ENCODE measurements around the gene ELAVL4.

Gene ELAVL4

GRCh38 chr1:50108497-50109059, at the start of gene ELAVL4:
ELAVL4 (plus strand) TSS chr1:50108920; CDS start chr1:50109190, 270 bp downstream.
- DNase-seq, result no peak

- peak; percentile 59 for DNase-seq
Observed at GRCh38 chr1:50060279-50060678, 48.4 kb upstream of the ELAVL4 start.

- DNase-seq, result no peak
Observed at GRCh38 chr1:50066806-50067205, 41.9 kb upstream of the ELAVL4 start.

- DNase-seq, result no peak
Observed at GRCh38 chr1:50074931-50075330, 33.8 kb upstream of the ELAVL4 start.

GRCh38 chr1:50077273-50077672, 31.4 kb upstream of the ELAVL4 start:
- no peak for DNase-seq

- peak; percentile 70 for DNase-seq
Observed at GRCh38 chr1:50080904-50081586, 27.7 kb upstream of the ELAVL4 start.

- no peak for DNase-seq
Observed at GRCh38 chr1:50084389-50084788, 24.3 kb upstream of the ELAVL4 start.

GRCh38 chr1:50091068-50091467, 17.7 kb upstream of the ELAVL4 start:
- DNase-seq, result no peak

GRCh38 chr1:50095716-50096115, 13.0 kb upstream of the ELAVL4 start:
- no peak for DNase-seq

GRCh38 chr1:50097021-50097679, 11.6 kb upstream of the ELAVL4 start:
- no peak for DNase-seq

- no peak for DNase-seq
Observed at GRCh38 chr1:50097791-50098190, 10.9 kb upstream of the ELAVL4 start.

- DNase-seq, result no peak
Observed at GRCh38 chr1:50098591-50099021, 10.1 kb upstream of the ELAVL4 start.

GRCh38 chr1:50099654-50100053, 9.1 kb upstream of the ELAVL4 start:
- no peak for DNase-seq

GRCh38 chr1:50103615-50104081, 5.1 kb upstream of the ELAVL4 start:
- no peak for DNase-seq

GRCh38 chr1:50105433-50105832, 3.3 kb upstream of the ELAVL4 start:
- DNase-seq, result no peak

GRCh38 chr1:50106095-50106761, 2.5 kb upstream of the ELAVL4 start:
- DNase-seq, result no peak

- no peak for DNase-seq
Observed at GRCh38 chr1:50109116-50109515, 396 bp downstream of the ELAVL4 start.

- DNase-seq, result peak; percentile 72
Observed at GRCh38 chr1:50109647-50110075, 941 bp downstream of the ELAVL4 start.

- peak; percentile 66 for DNase-seq
Observed at GRCh38 chr1:50110151-50110550, 1.4 kb downstream of the ELAVL4 start.

- peak; percentile 77 for DNase-seq
Observed at GRCh38 chr1:50110656-50111055, 1.9 kb downstream of the ELAVL4 start.

- no peak for DNase-seq
Observed at GRCh38 chr1:50111503-50111902, 2.8 kb downstream of the ELAVL4 start.

GRCh38 chr1:50112193-50112592, 3.5 kb downstream of the ELAVL4 start:
- no peak for DNase-seq

GRCh38 chr1:50123071-50123470, 14.4 kb downstream of the ELAVL4 start:
- DNase-seq, result no peak
